Measurements from ENCODE around the gene CBX1.

- TF ChIP-seq CTCF (conservative IDR thresholded peaks at IDR 0.05; ENCODE audit: low read depth in 2 of 2), result no peak
- TF ChIP-seq EZH2phosphoT487 (IDR thresholded peaks at IDR 0.05; ENCODE audit: unreplicated experiment), result no peak
- TF ChIP-seq POLR2AphosphoS5 (IDR thresholded peaks at IDR 0.05; ENCODE audit: low read depth), result 0 out of 2 replicates have a peak, but pooled peaks have one; percentile 22
- TF ChIP-seq REST (IDR thresholded peaks at IDR 0.05; ENCODE audit: unreplicated experiment), result no peak
- no peak for TF ChIP-seq ZNF331 (CRISPR knock-in tag; IDR thresholded peaks at IDR 0.05; ENCODE audit: low read depth)
- TF ChIP-seq EZH2 (IDR thresholded peaks at IDR 0.05; ENCODE audit: low read depth, unreplicated experiment), result no peak
- TF ChIP-seq ZNF114 (CRISPR knock-in tag; IDR thresholded peaks at IDR 0.05), result no peak
- no peak for TF ChIP-seq NANOG (IDR thresholded peaks at IDR 0.05; ENCODE audit: borderline replicate concordance)
- TF ChIP-seq CREB1 (CRISPR knock-in tag; IDR thresholded peaks at IDR 0.05; ENCODE audit: low read depth), result no peak
- no peak for TF ChIP-seq JUNB (IDR thresholded peaks at IDR 0.05; ENCODE audit: unreplicated experiment)
- no peak for TF ChIP-seq ZNF462 (CRISPR knock-in tag; IDR thresholded peaks at IDR 0.05)
- no peak for TF ChIP-seq ETS1 (IDR thresholded peaks at IDR 0.05)
These were observed 55.8 kb downstream of the CBX1 start for GRCh38 chr17:48045316-48046001.

All from GM23338 (cell line).